Large intestine (tissue), 1 donor: ENCODE measurements around the gene LSM11. TPM values are rescaled to one million over a fixed set of nuclear protein-coding genes. Genes with fewer than 3 reads are reported as not detected.

Experiments used
- polyA plus RNA-seq: library from polyadenylated mRNA; unstranded; fragments of 120-200 nt; gene quantifications from one replicate; pipeline ENCODE4 v1.2.1, GENCODE V29; 2013

The LSM11 gene
- polyA plus RNA-seq, 1 donor: 8.6 TPM

Other genes starting within 250 kb of the LSM11 start
- gene ADAM19, start 167.9 kb upstream of the LSM11 start, polyA plus RNA-seq: 13.6 TPM
- 1.0 TPM for gene SOX30, start 91.3 kb upstream of the LSM11 start, polyA plus RNA-seq
- gene C5orf52, start 72.2 kb upstream of the LSM11 start, polyA plus RNA-seq: 0.87 TPM
- 26.9 TPM for gene THG1L, start 12.3 kb upstream of the LSM11 start, polyA plus RNA-seq
- 117 TPM for gene CLINT1, start 115.4 kb downstream of the LSM11 start, polyA plus RNA-seq